HG03342 (cell line): ENCODE data around the gene RUNX1.

Source experiments
- ATAC-seq: cut with Tn5 transposase; IDR thresholded peaks from one replicate; pipeline ENCODE4 v1.9.1; 2021; ENCODE audit warnings: mild to moderate bottlenecking, moderate library complexity; ENCODE audit not compliant: unreplicated experiment

Gene RUNX1

GRCh38 chr21:35037384-35037765, 11.7 kb downstream of the RUNX1 start:
- ATAC-seq: no peak

- ATAC-seq: no peak
Measured at GRCh38 chr21:35036465-35037383, 12.4 kb downstream of the RUNX1 start.

DNA sequence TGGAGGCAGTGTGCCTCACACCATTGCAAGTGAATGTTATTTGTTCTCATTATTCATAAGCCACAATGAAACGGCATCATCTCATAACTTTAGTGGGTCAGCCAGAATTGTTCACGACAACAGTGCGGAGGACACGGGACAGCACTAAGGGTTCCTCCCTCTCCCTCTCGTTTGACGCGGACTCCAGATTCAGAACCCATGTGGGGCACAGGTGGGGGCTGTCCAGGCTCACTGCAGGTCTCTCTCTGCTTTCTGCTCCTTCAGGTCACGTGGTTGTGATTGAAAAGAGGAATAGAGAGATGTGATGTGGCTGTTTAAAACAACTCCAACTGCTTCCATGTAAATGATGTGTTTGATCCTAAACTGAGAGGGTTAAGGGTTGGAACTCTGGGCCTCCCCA, 13.5 kb downstream of the RUNX1 start:
- no peak for ATAC-seq

- no peak for ATAC-seq
Measured at GRCh38 chr21:35035116-35035515, 14.0 kb downstream of the RUNX1 start.

- ATAC-seq: no peak
Measured at GRCh38 chr21:35034203-35034926, 14.7 kb downstream of the RUNX1 start.

- no peak for ATAC-seq
Measured at GRCh38 chr21:35032474-35033263, 16.4 kb downstream of the RUNX1 start.

- ATAC-seq: no peak
Measured at GRCh38 chr21:35028451-35028978, 20.6 kb downstream of the RUNX1 start.

GRCh38 chr21:35027563-35028450, 21.3 kb downstream of the RUNX1 start:
- ATAC-seq: no peak

DNA sequence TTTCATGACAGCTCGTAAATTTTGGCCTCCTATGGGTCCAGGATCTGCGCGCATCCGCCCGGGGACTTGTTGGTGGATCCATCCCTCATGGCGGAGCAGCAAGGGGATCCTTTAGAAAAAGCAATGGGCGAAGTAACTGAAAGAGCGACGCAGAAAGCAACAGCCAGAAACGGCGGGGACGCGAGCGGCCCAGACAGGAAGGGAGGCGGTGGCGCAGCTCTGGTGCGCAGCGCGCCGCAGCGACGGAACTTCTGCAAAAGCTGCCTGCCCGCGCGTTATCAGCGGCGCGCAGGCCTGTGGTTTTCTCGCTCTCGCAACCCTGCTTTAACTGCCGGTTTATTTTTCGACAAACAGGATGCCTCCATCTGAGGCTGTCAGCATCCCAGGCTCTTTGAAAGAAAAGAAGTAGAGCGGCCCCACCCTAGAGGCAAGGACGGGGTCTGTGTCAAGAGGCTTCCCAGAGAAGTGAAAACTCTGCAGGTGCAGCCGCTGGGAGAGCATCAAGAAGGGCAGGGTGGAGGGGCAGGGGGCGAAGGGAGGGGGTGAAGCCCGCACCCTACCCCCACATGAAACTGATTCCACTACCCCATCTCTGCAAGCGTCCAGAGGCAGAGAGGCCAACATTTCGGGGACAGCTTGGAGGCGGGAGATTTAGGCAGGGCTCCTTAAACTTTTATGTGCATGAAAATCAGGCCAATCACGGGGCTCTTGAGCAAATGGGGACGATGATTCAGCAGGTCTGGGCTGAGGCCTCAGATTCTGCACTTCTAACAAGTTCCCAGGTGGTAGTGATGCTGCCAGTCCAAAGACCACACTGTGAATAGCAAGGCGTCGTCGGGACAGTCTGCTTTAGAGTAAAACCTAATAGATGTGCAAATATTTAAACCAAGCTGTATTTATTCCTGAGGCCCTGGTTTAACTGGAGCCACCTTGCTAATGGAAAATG, 22.2 kb downstream of the RUNX1 start:
- peak; percentile 84 for ATAC-seq

DNA sequence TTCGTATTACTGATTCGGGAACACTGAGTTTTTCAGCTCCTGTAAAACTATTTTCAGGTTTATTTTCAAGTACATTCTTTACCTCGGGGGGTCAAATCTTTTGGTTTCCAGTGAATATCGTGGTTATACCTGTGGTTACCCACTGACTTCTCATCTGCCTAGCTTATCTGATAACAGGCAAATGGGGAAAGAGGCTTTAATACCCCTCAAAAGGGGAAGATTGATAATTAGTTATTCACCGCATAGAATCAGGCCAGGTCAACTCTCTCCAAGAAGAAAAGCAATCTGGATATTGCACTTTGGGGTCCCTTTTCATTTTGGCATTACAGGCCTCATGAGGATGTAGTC, 23.0 kb downstream of the RUNX1 start:
- no peak for ATAC-seq

DNA sequence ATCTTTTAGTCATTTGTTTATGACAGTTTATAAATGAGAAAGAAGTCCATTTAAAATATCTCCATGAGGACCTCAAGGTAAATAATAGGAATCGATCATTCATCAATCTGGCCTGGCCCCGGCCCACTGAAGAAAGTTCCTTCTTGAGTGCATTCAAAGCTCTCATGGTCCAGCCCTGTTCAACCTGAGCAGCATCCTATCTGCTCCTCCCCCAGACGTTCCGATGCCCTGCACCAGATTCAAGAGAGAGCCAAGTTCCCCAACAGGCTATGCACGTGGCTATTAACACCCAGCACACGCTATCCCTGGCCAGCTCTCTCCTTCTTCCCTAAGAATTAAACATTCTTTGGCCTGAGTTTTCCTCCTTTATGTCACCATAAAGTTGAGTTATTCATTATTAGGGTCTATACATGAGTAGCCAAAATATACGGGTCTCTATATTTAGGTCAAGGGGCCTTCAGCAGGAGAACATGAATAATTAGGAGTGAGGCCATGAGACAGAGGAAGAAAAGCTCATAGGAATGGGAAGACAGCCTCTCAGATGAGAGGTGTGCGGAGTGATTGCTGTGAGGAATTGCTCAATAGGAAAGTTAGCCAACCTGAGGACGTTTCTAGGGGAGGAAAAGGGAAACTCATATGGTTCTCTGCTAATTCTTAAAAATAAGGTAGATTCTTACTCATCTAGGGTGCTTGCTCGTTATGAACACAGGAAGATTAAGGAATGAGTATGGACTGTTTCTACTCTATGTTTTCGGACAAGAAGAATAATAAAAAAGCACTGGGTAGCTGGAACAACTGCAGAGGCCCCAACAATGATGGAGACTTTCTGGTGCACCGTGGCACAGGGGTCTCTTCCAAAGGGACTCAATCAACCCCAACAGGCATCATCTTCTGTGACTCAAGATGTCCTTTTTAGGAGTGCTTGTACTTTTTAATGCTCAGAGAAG, 23.6 kb downstream of the RUNX1 start:
- ATAC-seq: no peak

GRCh38 chr21:35024513-35024912, 24.6 kb downstream of the RUNX1 start:
- ATAC-seq: no peak

- no peak for ATAC-seq
Measured at GRCh38 chr21:35024071-35024420, 25.1 kb downstream of the RUNX1 start.

GRCh38 chr21:35023396-35024070, 25.6 kb downstream of the RUNX1 start:
- no peak for ATAC-seq

DNA sequence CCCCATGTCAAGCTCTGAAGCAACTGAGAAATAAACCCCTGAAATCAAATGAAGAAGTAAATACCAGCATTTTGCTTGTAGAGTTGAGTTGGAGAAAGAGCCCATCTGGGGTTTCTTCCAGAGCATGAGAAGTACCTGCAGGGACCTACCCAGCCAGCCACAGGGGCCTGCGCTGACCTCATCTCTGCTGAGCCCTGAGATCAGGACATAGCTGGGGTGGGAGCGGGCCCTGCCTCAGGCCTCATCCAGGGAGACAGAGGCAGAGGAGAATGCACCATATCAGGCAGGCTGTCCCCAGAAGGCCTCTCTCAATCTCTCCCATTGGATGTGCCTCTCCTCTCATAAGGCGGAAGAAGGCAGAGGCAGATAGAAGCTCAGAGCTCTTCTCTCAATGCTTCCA, 27.6 kb downstream of the RUNX1 start:
- no peak for ATAC-seq

DNA sequence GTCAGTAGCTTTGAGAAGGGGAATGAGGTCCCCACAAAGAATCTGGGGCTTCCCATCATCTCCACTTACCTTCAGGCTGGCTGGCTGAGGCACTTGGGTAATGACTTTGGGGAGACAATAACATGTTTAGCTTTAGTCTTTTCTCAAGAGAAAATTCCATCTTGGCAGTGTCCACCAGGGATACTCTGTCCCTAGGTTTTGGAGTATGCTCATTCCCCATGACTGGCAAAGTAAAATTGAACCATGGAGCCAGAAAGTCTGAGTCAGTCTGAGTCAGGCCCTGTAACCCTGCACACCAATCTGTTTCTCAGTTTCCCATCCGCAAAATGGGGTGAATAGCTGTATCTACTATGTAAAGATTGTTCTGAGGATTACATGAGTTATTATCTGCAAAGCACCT, 28.2 kb downstream of the RUNX1 start:
- no peak for ATAC-seq

GRCh38 chr21:35020436-35020835, 28.7 kb downstream of the RUNX1 start:
- ATAC-seq: no peak

DNA sequence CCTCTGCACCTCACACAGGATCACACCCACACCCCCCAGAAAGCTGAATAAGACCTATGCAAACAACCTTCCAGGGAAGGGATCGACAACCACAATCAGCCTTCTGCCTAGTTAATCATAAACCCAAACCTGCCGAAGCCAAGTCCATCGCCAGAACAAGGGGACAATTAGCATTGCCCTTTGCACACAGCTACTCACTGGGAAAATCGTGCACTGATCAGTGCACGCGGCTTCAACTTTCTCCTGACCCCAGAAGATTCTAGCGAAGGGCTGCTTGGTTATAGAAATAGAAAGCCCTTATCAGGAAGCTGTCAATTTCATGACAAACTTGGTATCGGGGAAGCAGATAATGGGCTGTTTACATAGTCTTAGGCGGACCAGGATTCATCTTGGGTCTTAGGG, 29.5 kb downstream of the RUNX1 start:
- ATAC-seq: no peak
